Measurements from ENCODE around the gene KDM6B.
A peak's percentile ranks its signal among the peaks of the same experiment; 100 is the strongest.

The KDM6B gene

DNA sequence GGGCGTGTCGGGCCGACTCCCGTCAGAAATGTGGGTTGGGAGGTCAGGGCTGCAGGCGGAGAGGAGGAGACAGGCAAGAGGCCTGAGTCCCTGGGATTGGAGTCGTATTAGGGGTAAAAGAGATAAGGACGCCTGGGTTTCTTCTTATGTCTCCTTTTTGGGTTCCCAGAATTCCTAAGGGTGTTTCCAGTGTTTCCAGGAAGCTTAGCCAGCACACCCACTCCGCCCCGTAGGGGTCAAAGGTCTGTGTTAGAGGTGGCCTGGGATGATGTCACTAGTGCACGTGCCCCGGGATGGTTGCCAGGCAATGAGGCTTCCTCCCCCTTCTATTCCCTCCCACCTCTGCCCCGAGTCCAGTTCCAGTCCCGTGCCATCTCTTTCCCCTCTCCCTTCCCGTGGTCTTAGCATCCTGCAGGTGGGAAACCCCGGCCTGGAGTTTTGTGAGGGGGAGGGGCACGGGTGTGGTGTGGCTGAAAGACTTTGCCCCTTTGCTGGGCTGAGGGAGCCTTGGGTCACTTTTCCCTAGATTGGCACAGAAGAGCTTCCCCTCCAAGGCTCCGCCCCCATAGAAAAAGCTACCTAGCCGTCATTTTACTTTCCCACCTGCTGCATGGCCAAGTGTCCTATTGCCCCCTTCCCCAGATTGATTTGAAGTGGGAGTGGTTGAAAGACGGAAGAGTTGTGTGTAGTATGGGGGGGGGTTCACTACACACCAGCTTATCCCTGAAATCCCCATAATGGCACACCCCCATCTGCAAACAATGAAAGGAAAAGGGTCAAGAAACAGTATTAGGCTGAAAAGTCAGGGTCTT, 2.8 kb downstream of the KDM6B start (continued):
- TF ChIP-seq ZSCAN18 (tag by site-specific recombination; IDR thresholded peaks at IDR 0.05) (peak; percentile 99), ZNF544 (tag by site-specific recombination; IDR thresholded peaks at IDR 0.05) (no peak), ZNF580 (tag by site-specific recombination; IDR thresholded peaks at IDR 0.05) (peak; percentile 94), SP7 (tag by site-specific recombination; IDR thresholded peaks at IDR 0.05) (peak; percentile 99), ZNF202 (tag by site-specific recombination; IDR thresholded peaks at IDR 0.05; ENCODE audit: borderline replicate concordance) (no peak), ZNF423 (tag by site-specific recombination; IDR thresholded peaks at IDR 0.05) (peak; percentile 58), ZNF48 (tag by site-specific recombination; IDR thresholded peaks at IDR 0.05) (no peak), RBAK (tag by site-specific recombination; IDR thresholded peaks at IDR 0.05) (peak; percentile 27; the same call in 1 of the 2 replicates), ZBTB1 (tag by site-specific recombination; IDR thresholded peaks at IDR 0.05) (peak; percentile 80), ZFHX2 (tag by site-specific recombination; conservative IDR thresholded peaks at IDR 0.05) (peak; percentile 99), HOXC10 (CRISPR knock-in tag; IDR thresholded peaks at IDR 0.05) (no peak), TRIM28 (IDR thresholded peaks at IDR 0.05; ENCODE audit: borderline replicate concordance, low read length) (peak; percentile 83; the same call in 1 of the 2 replicates), ZNF416 (tag by site-specific recombination; IDR thresholded peaks at IDR 0.05) (no peak), ZNF335 (tag by site-specific recombination; conservative IDR thresholded peaks at IDR 0.05) (peak; percentile 87), HOXD13 (CRISPR knock-in tag; IDR thresholded peaks at IDR 0.05; ENCODE audit: borderline replicate concordance) (no peak), ZNF280C (tag by site-specific recombination; IDR thresholded peaks at IDR 0.05) (no peak), TSHZ1 (tag by site-specific recombination; IDR thresholded peaks at IDR 0.05; ENCODE audit: borderline replicate concordance) (peak; percentile 98), ZNF391 (tag by site-specific recombination; IDR thresholded peaks at IDR 0.05; ENCODE audit: borderline replicate concordance, low read depth) (peak; percentile 99), ZBTB20 (tag by site-specific recombination; IDR thresholded peaks at IDR 0.05) (no peak), ZNF121 (tag by site-specific recombination; IDR thresholded peaks at IDR 0.05) (no peak; the same call in 1 of the 2 replicates), ZNF169 (tag by site-specific recombination; IDR thresholded peaks at IDR 0.05) (0 out of 2 replicates have a peak, but pooled peaks have one; percentile 43)
- TF ChIP-seq, protein P1, sequence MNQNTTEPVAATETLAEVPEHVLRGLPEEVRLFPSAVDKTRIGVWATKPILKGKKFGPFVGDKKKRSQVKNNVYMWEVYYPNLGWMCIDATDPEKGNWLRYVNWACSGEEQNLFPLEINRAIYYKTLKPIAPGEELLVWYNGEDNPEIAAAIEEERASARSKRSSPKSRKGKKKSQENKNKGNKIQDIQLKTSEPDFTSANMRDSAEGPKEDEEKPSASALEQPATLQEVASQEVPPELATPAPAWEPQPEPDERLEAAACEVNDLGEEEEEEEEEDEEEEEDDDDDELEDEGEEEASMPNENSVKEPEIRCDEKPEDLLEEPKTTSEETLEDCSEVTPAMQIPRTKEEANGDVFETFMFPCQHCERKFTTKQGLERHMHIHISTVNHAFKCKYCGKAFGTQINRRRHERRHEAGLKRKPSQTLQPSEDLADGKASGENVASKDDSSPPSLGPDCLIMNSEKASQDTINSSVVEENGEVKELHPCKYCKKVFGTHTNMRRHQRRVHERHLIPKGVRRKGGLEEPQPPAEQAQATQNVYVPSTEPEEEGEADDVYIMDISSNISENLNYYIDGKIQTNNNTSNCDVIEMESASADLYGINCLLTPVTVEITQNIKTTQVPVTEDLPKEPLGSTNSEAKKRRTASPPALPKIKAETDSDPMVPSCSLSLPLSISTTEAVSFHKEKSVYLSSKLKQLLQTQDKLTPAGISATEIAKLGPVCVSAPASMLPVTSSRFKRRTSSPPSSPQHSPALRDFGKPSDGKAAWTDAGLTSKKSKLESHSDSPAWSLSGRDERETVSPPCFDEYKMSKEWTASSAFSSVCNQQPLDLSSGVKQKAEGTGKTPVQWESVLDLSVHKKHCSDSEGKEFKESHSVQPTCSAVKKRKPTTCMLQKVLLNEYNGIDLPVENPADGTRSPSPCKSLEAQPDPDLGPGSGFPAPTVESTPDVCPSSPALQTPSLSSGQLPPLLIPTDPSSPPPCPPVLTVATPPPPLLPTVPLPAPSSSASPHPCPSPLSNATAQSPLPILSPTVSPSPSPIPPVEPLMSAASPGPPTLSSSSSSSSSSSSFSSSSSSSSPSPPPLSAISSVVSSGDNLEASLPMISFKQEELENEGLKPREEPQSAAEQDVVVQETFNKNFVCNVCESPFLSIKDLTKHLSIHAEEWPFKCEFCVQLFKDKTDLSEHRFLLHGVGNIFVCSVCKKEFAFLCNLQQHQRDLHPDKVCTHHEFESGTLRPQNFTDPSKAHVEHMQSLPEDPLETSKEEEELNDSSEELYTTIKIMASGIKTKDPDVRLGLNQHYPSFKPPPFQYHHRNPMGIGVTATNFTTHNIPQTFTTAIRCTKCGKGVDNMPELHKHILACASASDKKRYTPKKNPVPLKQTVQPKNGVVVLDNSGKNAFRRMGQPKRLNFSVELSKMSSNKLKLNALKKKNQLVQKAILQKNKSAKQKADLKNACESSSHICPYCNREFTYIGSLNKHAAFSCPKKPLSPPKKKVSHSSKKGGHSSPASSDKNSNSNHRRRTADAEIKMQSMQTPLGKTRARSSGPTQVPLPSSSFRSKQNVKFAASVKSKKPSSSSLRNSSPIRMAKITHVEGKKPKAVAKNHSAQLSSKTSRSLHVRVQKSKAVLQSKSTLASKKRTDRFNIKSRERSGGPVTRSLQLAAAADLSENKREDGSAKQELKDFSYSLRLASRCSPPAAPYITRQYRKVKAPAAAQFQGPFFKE (tag by site-specific recombination; IDR thresholded peaks at IDR 0.05; ENCODE audit: borderline replicate concordance), result peak; percentile 96; the same call in 1 of the 2 replicates
- TF ChIP-seq, protein P2, sequence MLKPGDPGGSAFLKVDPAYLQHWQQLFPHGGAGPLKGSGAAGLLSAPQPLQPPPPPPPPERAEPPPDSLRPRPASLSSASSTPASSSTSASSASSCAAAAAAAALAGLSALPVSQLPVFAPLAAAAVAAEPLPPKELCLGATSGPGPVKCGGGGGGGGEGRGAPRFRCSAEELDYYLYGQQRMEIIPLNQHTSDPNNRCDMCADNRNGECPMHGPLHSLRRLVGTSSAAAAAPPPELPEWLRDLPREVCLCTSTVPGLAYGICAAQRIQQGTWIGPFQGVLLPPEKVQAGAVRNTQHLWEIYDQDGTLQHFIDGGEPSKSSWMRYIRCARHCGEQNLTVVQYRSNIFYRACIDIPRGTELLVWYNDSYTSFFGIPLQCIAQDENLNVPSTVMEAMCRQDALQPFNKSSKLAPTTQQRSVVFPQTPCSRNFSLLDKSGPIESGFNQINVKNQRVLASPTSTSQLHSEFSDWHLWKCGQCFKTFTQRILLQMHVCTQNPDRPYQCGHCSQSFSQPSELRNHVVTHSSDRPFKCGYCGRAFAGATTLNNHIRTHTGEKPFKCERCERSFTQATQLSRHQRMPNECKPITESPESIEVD (tag by site-specific recombination; IDR thresholded peaks at IDR 0.05), result peak; percentile 60; the same call in 1 of the 2 replicates
